Measurements from ENCODE around the gene GAB1. TPM values are rescaled to one million over a fixed set of nuclear protein-coding genes. Genes with fewer than 3 reads are reported as not detected.

Gene GAB1
- total RNA-seq, 1 donor from 2014 or later, result 27.2 TPM

GRCh38 chr4:143358419-143358818, 21.7 kb downstream of the GAB1 start:
- peaks cover 2% of the 10 kb centered on the region for H3K9me3 Mint-ChIP-seq
- TF ChIP-seq CTCF (conservative IDR thresholded peaks at IDR 0.05), result no peak
- H3K4me1 Mint-ChIP-seq, result peaks cover 23% of the 10 kb centered on the region
- no peak overlapping the region for H3K4me3 Mint-ChIP-seq
- no peaks in the 10 kb centered on the region for H3K27me3 Mint-ChIP-seq (ENCODE audit: low read depth)
- H3K27ac Mint-ChIP-seq (ENCODE audit: unreplicated experiment), result no peak overlapping the region
- DNase-seq (ENCODE audit: low read depth, low spot score), result no peak
- H3K36me3 Mint-ChIP-seq (ENCODE audit: low read depth), result no peaks in the 10 kb centered on the region

GRCh38 chr4:143358923-143359643, 22.4 kb downstream of the GAB1 start:
- Mint-ChIP-seq H3K9me3 (peaks cover 2% of the 10 kb centered on the region), H3K4me1 (peaks cover 24% of the 10 kb centered on the region), H3K27ac (ENCODE audit: unreplicated experiment) (no peak overlapping the region), H3K27me3 (ENCODE audit: low read depth) (no peaks in the 10 kb centered on the region), H3K36me3 (ENCODE audit: low read depth) (no peaks in the 10 kb centered on the region), H3K4me3 (no peak overlapping the region)
- DNase-seq (ENCODE audit: low read depth, low spot score), result no peak
- TF ChIP-seq CTCF (conservative IDR thresholded peaks at IDR 0.05), result no peak

- TF ChIP-seq CTCF (conservative IDR thresholded peaks at IDR 0.05), result no peak
- H3K9me3 Mint-ChIP-seq, result peaks cover 5% of the 10 kb centered on the region
- H3K36me3 Mint-ChIP-seq (ENCODE audit: low read depth), result peaks cover 2% of the 10 kb centered on the region
- H3K4me3 Mint-ChIP-seq, result no peak overlapping the region
- no peak overlapping the region for H3K27ac Mint-ChIP-seq (ENCODE audit: unreplicated experiment)
- H3K27me3 Mint-ChIP-seq (ENCODE audit: low read depth), result no peaks in the 10 kb centered on the region
- peaks cover 29% of the 10 kb centered on the region for H3K4me1 Mint-ChIP-seq
- no peak for DNase-seq (ENCODE audit: low read depth, low spot score)
Observed at GRCh38 chr4:143359644-143360193, 23.0 kb downstream of the GAB1 start.

GRCh38 chr4:143360838-143361625, 24.4 kb downstream of the GAB1 start:
- H3K4me1 Mint-ChIP-seq, result peaks cover 21% of the 10 kb centered on the region
- TF ChIP-seq CTCF (conservative IDR thresholded peaks at IDR 0.05), result no peak

GRCh38 chr4:143362349-143363046, 25.8 kb downstream of the GAB1 start:
- TF ChIP-seq CTCF (conservative IDR thresholded peaks at IDR 0.05), result no peak
- peaks cover 2% of the 10 kb centered on the region for H3K36me3 Mint-ChIP-seq (ENCODE audit: low read depth)
- H3K4me3 Mint-ChIP-seq, result no peak overlapping the region
- H3K27ac Mint-ChIP-seq (ENCODE audit: unreplicated experiment), result no peak overlapping the region
- DNase-seq (ENCODE audit: low read depth, low spot score), result no peak
- H3K4me1 Mint-ChIP-seq, result peaks cover 21% of the 10 kb centered on the region
- no peaks in the 10 kb centered on the region for H3K27me3 Mint-ChIP-seq (ENCODE audit: low read depth)
- H3K9me3 Mint-ChIP-seq, result peaks cover 5% of the 10 kb centered on the region

More at GRCh38 chr4:143360838-143361625, 24.4 kb downstream of the GAB1 start:
- peaks cover 5% of the 10 kb centered on the region for H3K9me3 Mint-ChIP-seq
- H3K4me3 Mint-ChIP-seq, result no peak overlapping the region
- peaks cover 2% of the 10 kb centered on the region for H3K36me3 Mint-ChIP-seq (ENCODE audit: low read depth)
- no peak overlapping the region for H3K27ac Mint-ChIP-seq (ENCODE audit: unreplicated experiment)
- H3K27me3 Mint-ChIP-seq (ENCODE audit: low read depth), result no peaks in the 10 kb centered on the region
- DNase-seq (ENCODE audit: low read depth, low spot score), result no peak

Data from neural crest cell (in vitro differentiated cells).